DMS53 treated with DMSO at 0.1 percent for 48 hours (cell line): ENCODE measurements around the gene HERPUD1.

Source experiments
- DNase-seq: peaks from one replicate; lab custom pipeline; 2025; ENCODE audit not compliant: unreplicated experiment; lab: John Stamatoyannopoulos, UW

Gene HERPUD1

GRCh38 chr16:56994311-56994710 lies 62.4 kb downstream of the HERPUD1 start:
- DNase-seq: no peak
